ENCODE results near the gene MRPL48. TPM values are rescaled to one million over a fixed set of nuclear protein-coding genes. Genes with fewer than 3 reads are reported as not detected.

Gene MRPL48
- total RNA-seq, 1 experiment from 2014 or later, result 66.8 TPM

DNA sequence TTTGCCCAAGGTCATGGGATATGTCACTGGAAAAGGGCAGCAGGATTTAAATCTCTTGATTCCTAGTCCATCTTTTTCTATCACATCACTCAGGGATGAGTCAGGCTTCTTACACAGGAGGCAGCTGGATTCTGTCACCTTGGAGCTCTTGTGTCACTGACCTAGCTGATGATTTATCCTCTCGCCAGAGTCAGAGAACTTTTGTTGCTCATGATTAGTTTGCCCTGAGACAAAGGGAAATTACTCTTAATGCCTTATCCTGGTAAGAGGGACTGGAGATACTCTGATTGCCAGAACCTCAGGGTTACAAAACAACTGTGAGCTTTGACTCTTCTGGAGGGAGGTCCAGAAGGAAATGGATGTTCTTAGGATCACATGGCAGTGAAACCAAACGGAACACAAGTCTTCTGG lies 78.9 kb downstream of the MRPL48 start:
- no peaks in the 10 kb centered on the region for H4K20me1 ChIP-seq (ENCODE audit: insufficient read depth)
- H3K4me2 ChIP-seq (ENCODE audit: low read length), result peak overlapping the region; percentile 18; the same call in 1 of the 2 replicates
- no peaks in the 10 kb centered on the region for H3K79me2 ChIP-seq (ENCODE audit: insufficient read depth, low read length)
- TF ChIP-seq, protein P1, sequence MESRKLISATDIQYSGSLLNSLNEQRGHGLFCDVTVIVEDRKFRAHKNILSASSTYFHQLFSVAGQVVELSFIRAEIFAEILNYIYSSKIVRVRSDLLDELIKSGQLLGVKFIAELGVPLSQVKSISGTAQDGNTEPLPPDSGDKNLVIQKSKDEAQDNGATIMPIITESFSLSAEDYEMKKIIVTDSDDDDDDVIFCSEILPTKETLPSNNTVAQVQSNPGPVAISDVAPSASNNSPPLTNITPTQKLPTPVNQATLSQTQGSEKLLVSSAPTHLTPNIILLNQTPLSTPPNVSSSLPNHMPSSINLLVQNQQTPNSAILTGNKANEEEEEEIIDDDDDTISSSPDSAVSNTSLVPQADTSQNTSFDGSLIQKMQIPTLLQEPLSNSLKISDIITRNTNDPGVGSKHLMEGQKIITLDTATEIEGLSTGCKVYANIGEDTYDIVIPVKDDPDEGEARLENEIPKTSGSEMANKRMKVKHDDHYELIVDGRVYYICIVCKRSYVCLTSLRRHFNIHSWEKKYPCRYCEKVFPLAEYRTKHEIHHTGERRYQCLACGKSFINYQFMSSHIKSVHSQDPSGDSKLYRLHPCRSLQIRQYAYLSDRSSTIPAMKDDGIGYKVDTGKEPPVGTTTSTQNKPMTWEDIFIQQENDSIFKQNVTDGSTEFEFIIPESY (IDR thresholded peaks at IDR 0.05; ENCODE audit: extremely low read depth, insufficient replicate concordance, low read length), result no peak
- 0 out of 2 replicates have a peak, but pooled peaks have one; percentile 23 for TF ChIP-seq FOSL1 (IDR thresholded peaks at IDR 0.05; ENCODE audit: low read depth)
- POLR2A ChIA-PET, result interaction anchor here (1.2 kb wide), 1 partner anchor 12 kb away, joined by 3 read pairs; no protein-coding TSS in a partner anchor
- DNase-seq (ENCODE audit: low read depth, low spot score) (peak; percentile 12), ATAC-seq (peak; percentile 54)
- H3K27me3 ChIP-seq (ENCODE audit: insufficient read depth, low read length), result no peaks in the 10 kb centered on the region
- H3K9ac ChIP-seq (ENCODE audit: low read length), result no peak overlapping the region
- no peaks in the 10 kb centered on the region for H3K9me2 ChIP-seq (ENCODE audit: insufficient read depth)
- no peak overlapping the region for H3K4me3 ChIP-seq (replicated peaks in 1 of 2; ENCODE audit: low read depth in 1 of 2, low read length in 2 of 2)
- H3K27ac ChIP-seq (ENCODE audit: low read depth, low read length), result no peak overlapping the region
- no peaks in the 10 kb centered on the region for H3K9me3 ChIP-seq (ENCODE audit: control insufficient read depth in 1 of 2, insufficient read depth in 1 of 2, low read depth in 1 of 2, low read length in 2 of 2)
- CTCF ChIA-PET, result no interaction called here
- no TSS peak for BruUV-seq (replicated peaks)
- peaks cover 0 to 10% of the 10 kb centered on the region in 2 experiments; a peak in 2 of 4 replicates for H3K4me1 ChIP-seq (ENCODE audit: control insufficient read depth in 1 of 2, insufficient read depth in 2 of 2, low read length in 2 of 2)
- H3K36me3 ChIP-seq (ENCODE audit: control insufficient read depth in 1 of 2, insufficient read depth in 2 of 2, low read length in 2 of 2), result peaks cover 2 to 5% of the 10 kb centered on the region in 2 experiments; a peak in 3 of 4 replicates
- RAD21 ChIA-PET (ENCODE audit: low non-redundant PET in 1 of 2, low total read pairs in 2 of 2, uncharacterized antibody in 2 of 2, unreplicated experiment in 2 of 2), result no interaction called here
- intact Hi-C loops (cut with micrococcal nuclease), result no loop called here
- no peak overlapping the region for H2AFZ ChIP-seq (ENCODE audit: low read depth, low read length, poor library complexity, severe bottlenecking)

DNA sequence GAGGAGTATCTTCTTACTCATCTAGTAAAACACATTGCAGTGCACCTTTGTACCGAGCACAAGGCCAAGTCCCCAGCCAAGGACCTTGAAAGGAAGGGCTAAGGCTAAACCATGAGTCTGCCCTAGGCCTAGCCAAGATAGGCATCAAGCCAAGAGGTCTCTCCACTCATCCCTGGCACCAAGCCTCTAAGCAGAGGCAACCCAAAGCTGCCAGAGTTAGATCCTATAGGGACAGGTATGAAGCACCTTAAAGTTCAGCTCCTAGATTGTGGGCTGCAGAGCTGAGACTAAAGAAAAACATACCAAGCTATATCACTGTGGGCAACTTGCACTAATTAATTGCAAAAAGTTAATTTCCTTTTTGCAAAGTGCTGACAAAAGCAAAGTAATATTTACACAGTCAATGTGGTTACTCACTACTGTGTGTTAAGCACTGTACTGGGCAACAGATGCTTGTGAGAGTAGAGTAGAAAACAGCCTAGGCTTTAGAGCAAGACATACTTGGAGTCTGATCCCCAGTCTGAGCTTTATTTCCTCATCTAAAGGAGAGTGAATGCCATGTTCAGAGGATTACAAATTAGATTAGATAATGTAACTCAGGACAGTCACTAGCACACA lies 81.8 kb downstream of the MRPL48 start:
- intact Hi-C loops (cut with micrococcal nuclease), result no loop called here
- no peak overlapping the region for H3K27ac ChIP-seq (ENCODE audit: low read depth, low read length)
- DNase-seq (ENCODE audit: low read depth, low spot score), result no peak
- H3K4me2 ChIP-seq (ENCODE audit: low read length), result no peak overlapping the region
- H3K27me3 ChIP-seq (ENCODE audit: insufficient read depth, low read length), result no peaks in the 10 kb centered on the region
- peaks cover 15 to 20% of the 10 kb centered on the region in 2 experiments; a peak in 3 of 4 replicates for H3K36me3 ChIP-seq (ENCODE audit: control insufficient read depth in 1 of 2, insufficient read depth in 2 of 2, low read length in 2 of 2)
- H2AFZ ChIP-seq (ENCODE audit: low read depth, low read length, poor library complexity, severe bottlenecking), result no peak overlapping the region
- RAD21 ChIA-PET (ENCODE audit: low non-redundant PET in 1 of 2, low total read pairs in 2 of 2, uncharacterized antibody in 2 of 2, unreplicated experiment in 2 of 2), result no interaction called here
- no peak overlapping the region for H3K9ac ChIP-seq (ENCODE audit: low read length)
- 0 out of 2 replicates have a peak, but pooled peaks have one; percentile 16 for ATAC-seq
- H4K20me1 ChIP-seq (ENCODE audit: insufficient read depth), result no peaks in the 10 kb centered on the region
- POLR2A ChIA-PET, result interaction anchor here (1.2 kb wide), 1 partner anchor 81 kb away, joined by 3 read pairs; no protein-coding TSS in a partner anchor
- H3K79me2 ChIP-seq (ENCODE audit: insufficient read depth, low read length), result peaks cover 18% of the 10 kb centered on the region
- H3K9me3 ChIP-seq (ENCODE audit: control insufficient read depth in 1 of 2, insufficient read depth in 1 of 2, low read depth in 1 of 2, low read length in 2 of 2), result no peaks in the 10 kb centered on the region
- no TSS peak for BruUV-seq (replicated peaks)
- CTCF ChIA-PET, result no interaction called here
- H3K9me2 ChIP-seq (ENCODE audit: insufficient read depth), result no peaks in the 10 kb centered on the region
- H3K4me3 ChIP-seq (replicated peaks in 1 of 2; ENCODE audit: low read depth in 1 of 2, low read length in 2 of 2), result no peak overlapping the region
- peaks cover 0 to 10% of the 10 kb centered on the region in 2 experiments; a peak in 2 of 4 replicates for H3K4me1 ChIP-seq (ENCODE audit: control insufficient read depth in 1 of 2, insufficient read depth in 2 of 2, low read length in 2 of 2)
- TF ChIP-seq POLR2A (IDR thresholded peaks at IDR 0.05; ENCODE audit: borderline replicate concordance, extremely low read depth, insufficient read depth, insufficient read length) (no peak), EZH2phosphoT487 (IDR thresholded peaks at IDR 0.05; ENCODE audit: borderline replicate concordance) (no peak), SRF (IDR thresholded peaks at IDR 0.05; ENCODE audit: low read depth) (no peak), FOSL1 (IDR thresholded peaks at IDR 0.05; ENCODE audit: low read depth) (no peak), TCF7L2 (IDR thresholded peaks at IDR 0.05; ENCODE audit: borderline replicate concordance, extremely low read depth, insufficient read depth, insufficient read length) (no peak), EGR1 (IDR thresholded peaks at IDR 0.05; ENCODE audit: low read depth) (no peak), SIN3A (IDR thresholded peaks at IDR 0.05; ENCODE audit: low read depth) (no peak), CBX3 (IDR thresholded peaks at IDR 0.05; ENCODE audit: low read depth) (no peak)
- TF ChIP-seq, protein P2, sequence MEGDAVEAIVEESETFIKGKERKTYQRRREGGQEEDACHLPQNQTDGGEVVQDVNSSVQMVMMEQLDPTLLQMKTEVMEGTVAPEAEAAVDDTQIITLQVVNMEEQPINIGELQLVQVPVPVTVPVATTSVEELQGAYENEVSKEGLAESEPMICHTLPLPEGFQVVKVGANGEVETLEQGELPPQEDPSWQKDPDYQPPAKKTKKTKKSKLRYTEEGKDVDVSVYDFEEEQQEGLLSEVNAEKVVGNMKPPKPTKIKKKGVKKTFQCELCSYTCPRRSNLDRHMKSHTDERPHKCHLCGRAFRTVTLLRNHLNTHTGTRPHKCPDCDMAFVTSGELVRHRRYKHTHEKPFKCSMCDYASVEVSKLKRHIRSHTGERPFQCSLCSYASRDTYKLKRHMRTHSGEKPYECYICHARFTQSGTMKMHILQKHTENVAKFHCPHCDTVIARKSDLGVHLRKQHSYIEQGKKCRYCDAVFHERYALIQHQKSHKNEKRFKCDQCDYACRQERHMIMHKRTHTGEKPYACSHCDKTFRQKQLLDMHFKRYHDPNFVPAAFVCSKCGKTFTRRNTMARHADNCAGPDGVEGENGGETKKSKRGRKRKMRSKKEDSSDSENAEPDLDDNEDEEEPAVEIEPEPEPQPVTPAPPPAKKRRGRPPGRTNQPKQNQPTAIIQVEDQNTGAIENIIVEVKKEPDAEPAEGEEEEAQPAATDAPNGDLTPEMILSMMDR (IDR thresholded peaks at IDR 0.05 in 2 of 3, conservative IDR thresholded peaks at IDR 0.05 in 1 of 3; ENCODE audit: borderline replicate concordance in 1 of 3, insufficient read depth in 1 of 3, low read depth in 2 of 3, low read length in 2 of 3), result no peak
- TF ChIP-seq, protein P3, sequence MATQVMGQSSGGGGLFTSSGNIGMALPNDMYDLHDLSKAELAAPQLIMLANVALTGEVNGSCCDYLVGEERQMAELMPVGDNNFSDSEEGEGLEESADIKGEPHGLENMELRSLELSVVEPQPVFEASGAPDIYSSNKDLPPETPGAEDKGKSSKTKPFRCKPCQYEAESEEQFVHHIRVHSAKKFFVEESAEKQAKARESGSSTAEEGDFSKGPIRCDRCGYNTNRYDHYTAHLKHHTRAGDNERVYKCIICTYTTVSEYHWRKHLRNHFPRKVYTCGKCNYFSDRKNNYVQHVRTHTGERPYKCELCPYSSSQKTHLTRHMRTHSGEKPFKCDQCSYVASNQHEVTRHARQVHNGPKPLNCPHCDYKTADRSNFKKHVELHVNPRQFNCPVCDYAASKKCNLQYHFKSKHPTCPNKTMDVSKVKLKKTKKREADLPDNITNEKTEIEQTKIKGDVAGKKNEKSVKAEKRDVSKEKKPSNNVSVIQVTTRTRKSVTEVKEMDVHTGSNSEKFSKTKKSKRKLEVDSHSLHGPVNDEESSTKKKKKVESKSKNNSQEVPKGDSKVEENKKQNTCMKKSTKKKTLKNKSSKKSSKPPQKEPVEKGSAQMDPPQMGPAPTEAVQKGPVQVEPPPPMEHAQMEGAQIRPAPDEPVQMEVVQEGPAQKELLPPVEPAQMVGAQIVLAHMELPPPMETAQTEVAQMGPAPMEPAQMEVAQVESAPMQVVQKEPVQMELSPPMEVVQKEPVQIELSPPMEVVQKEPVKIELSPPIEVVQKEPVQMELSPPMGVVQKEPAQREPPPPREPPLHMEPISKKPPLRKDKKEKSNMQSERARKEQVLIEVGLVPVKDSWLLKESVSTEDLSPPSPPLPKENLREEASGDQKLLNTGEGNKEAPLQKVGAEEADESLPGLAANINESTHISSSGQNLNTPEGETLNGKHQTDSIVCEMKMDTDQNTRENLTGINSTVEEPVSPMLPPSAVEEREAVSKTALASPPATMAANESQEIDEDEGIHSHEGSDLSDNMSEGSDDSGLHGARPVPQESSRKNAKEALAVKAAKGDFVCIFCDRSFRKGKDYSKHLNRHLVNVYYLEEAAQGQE (IDR thresholded peaks at IDR 0.05; ENCODE audit: low read depth), result no peak
